Measurements from ENCODE around the gene OR51I2.

OR51I2 gene

GRCh38 chr11:5449023-5449422 lies at the start of gene OR51I2:
Gene OR51I2, plus strand, starts transcription at chr11:5449323. Its CDS starts 4,166 bp downstream, at chr11:5453489.
- TF ChIP-seq CTCF (IDR thresholded peaks at IDR 0.05; ENCODE audit: insufficient read depth, missing control alignments): no peak
- FAIRE-seq (no peak), DNase-seq (ENCODE audit: insufficient read length, low spot score) (no peak)

- no peak for DNase-seq (ENCODE audit: insufficient read length, low spot score)
- TF ChIP-seq CTCF (IDR thresholded peaks at IDR 0.05; ENCODE audit: insufficient read depth, missing control alignments): no peak
- FAIRE-seq: no peak
Measured at GRCh38 chr11:5405173-5405572, 44.0 kb upstream of the OR51I2 start.

- DNase-seq (ENCODE audit: insufficient read length, low spot score): no peak
- no peak for FAIRE-seq
- no peak for TF ChIP-seq CTCF (IDR thresholded peaks at IDR 0.05; ENCODE audit: insufficient read depth, missing control alignments)
Measured at GRCh38 chr11:5420993-5421392, 28.1 kb upstream of the OR51I2 start.

GRCh38 chr11:5421811-5422210 lies 27.3 kb upstream of the OR51I2 start, which contains the start of gene OR51Q1:
Gene OR51Q1, plus strand, starts transcription at chr11:5422111. Its CDS starts 90 bp downstream, at chr11:5422201.
- FAIRE-seq: no peak
- TF ChIP-seq CTCF (IDR thresholded peaks at IDR 0.05; ENCODE audit: insufficient read depth, missing control alignments): no peak
- DNase-seq (ENCODE audit: insufficient read length, low spot score): no peak

- TF ChIP-seq CTCF (IDR thresholded peaks at IDR 0.05; ENCODE audit: insufficient read depth, missing control alignments): no peak
- no peak for DNase-seq (ENCODE audit: insufficient read length, low spot score)
- no peak for FAIRE-seq
Measured at GRCh38 chr11:5423131-5423530, 26.0 kb upstream of the OR51I2 start.

- FAIRE-seq (no peak), DNase-seq (ENCODE audit: insufficient read length, low spot score) (no peak)
- no peak for TF ChIP-seq CTCF (IDR thresholded peaks at IDR 0.05; ENCODE audit: insufficient read depth, missing control alignments)
Measured at GRCh38 chr11:5441414-5441813, 7.7 kb upstream of the OR51I2 start, which contains the start of gene OR51I1. Gene OR51I1, minus strand, starts transcription at chr11:5441514. Its CDS starts 0 bp downstream, at chr11:5441514.

- no peak for FAIRE-seq
Measured at GRCh38 chr11:5443835-5444393, 5.2 kb upstream of the OR51I2 start.

More at GRCh38 chr11:5443835-5444393, 5.2 kb upstream of the OR51I2 start:
- DNase-seq (ENCODE audit: insufficient read length, low spot score): no peak
- TF ChIP-seq CTCF (IDR thresholded peaks at IDR 0.05; ENCODE audit: insufficient read depth, missing control alignments): no peak

Data from D721Med (cell line).